GM12864 (cell line): ENCODE data around the gene LARGE1.

Source experiments
- DNase-seq: peaks from one replicate; pipeline ENCODE4 v3.0.0-alpha.2; 2011; ENCODE audit warnings: low read depth
- H3K4me3 ChIP-seq: 2 replicates; pipeline ENCODE4 v1.5.1; 2011; ENCODE audit warnings: mild to moderate bottlenecking, low read depth, low read length, control low read depth
- CTCF ChIP-seq: IDR thresholded peaks from 2 replicates; pipeline ENCODE4 v1.5.1; 2011; ENCODE audit warnings: low read depth, mild to moderate bottlenecking, moderate library complexity, low read length, control low read depth, inconsistent platforms; ENCODE audit errors: missing control alignments

LARGE1 gene

GRCh38 chr22:33518405-33518804 lies 401.9 kb downstream of the LARGE1 start:
- no peak for DNase-seq
- no peak for TF ChIP-seq CTCF
- no peak overlapping the region for H3K4me3 ChIP-seq

- no peak for TF ChIP-seq CTCF
- DNase-seq: no peak
- no peak overlapping the region for H3K4me3 ChIP-seq
Observed at GRCh38 chr22:33515795-33516194, 404.5 kb downstream of the LARGE1 start.

GRCh38 chr22:33513388-33514338 lies 406.6 kb downstream of the LARGE1 start:
- no peak for TF ChIP-seq CTCF
- no peak overlapping the region for H3K4me3 ChIP-seq
- DNase-seq: no peak

- TF ChIP-seq CTCF: no peak
- no peak overlapping the region for H3K4me3 ChIP-seq
- no peak for DNase-seq
Observed at GRCh38 chr22:33512908-33513307, 407.4 kb downstream of the LARGE1 start.

- no peak for TF ChIP-seq CTCF
- H3K4me3 ChIP-seq: no peak overlapping the region
- DNase-seq: no peak
Observed at GRCh38 chr22:33510429-33510904, 409.8 kb downstream of the LARGE1 start.

GRCh38 chr22:33504941-33505625 lies 415.2 kb downstream of the LARGE1 start:
- DNase-seq: no peak
- TF ChIP-seq CTCF: no peak
- H3K4me3 ChIP-seq: no peak overlapping the region
